Measurements from ENCODE around the gene IFNA4.
"Not testable (repeated sequence)": the region's sequence is repeated elsewhere in the genome, so short reads cannot be mapped to it uniquely, and the experiment has no call there.

IFNA4 gene

GRCh38 chr9:21210311-21210710 is 22.9 kb upstream of the IFNA4 start:
- Histone ChIP-seq H3K27ac (ENCODE audit: insufficient read depth, low read depth, low read length, poor library complexity, severe bottlenecking) (no peak overlapping the region), H3K27me3 (ENCODE audit: control insufficient read depth, insufficient read depth, low read length, poor library complexity, severe bottlenecking) (no peaks in the 10 kb centered on the region), H3K9me3 (ENCODE audit: control insufficient read depth, low read length) (no peaks in the 10 kb centered on the region), H3K4me3 (ENCODE audit: insufficient read depth, low read depth, low read length) (no peak overlapping the region), H3K4me1 (ENCODE audit: control insufficient read depth, insufficient read depth, low read length) (no peaks in the 10 kb centered on the region), H3K36me3 (ENCODE audit: control insufficient read depth, insufficient read depth, low read length) (no peaks in the 10 kb centered on the region)
- 95 to 96% methylated on average over 7 of the region's 7 CpGs for WGBS, 2 experiments

DNA sequence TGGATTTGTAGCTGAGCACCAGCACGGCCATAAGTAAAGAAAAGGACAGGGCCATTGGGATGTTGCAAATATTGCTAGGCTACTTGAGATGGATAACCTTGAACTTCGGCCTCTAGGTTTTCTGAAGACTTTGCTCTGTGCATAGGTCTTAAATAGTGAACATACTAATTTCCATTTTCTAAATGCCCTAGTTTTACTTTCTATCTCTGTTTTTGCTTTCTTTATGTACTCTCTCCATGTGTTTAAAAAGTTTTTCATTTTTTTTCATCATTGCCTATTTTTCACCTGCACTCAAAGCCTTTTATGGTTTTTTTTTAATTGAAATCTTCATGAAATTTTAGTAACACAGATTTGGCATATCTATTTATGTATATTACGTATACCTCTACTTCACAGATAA is 19.7 kb upstream of the IFNA4 start, which contains the start of gene IFNA10:
Gene IFNA10, minus strand, starts transcription at position 101 of the 400 bp plus-strand sequence. Its CDS starts 46 bp downstream, at position 55.
- WGBS, 2 experiments, result 80 to 93% methylated on average over 1 of the region's 3 CpGs
- not testable (repeated sequence) for H3K27ac ChIP-seq (ENCODE audit: insufficient read depth, low read depth, low read length, poor library complexity, severe bottlenecking); H3K36me3 ChIP-seq (ENCODE audit: control insufficient read depth, insufficient read depth, low read length)

GRCh38 chr9:21205204-21205603 is 17.8 kb upstream of the IFNA4 start:
- H3K36me3 ChIP-seq (ENCODE audit: control insufficient read depth, insufficient read depth, low read length), result no peaks in the 10 kb centered on the region
- no peak overlapping the region for H3K27ac ChIP-seq (ENCODE audit: insufficient read depth, low read depth, low read length, poor library complexity, severe bottlenecking)
- no peak overlapping the region for H3K4me3 ChIP-seq (ENCODE audit: insufficient read depth, low read depth, low read length)
- H3K9me3 ChIP-seq (ENCODE audit: control insufficient read depth, low read length), result no peaks in the 10 kb centered on the region
- no peaks in the 10 kb centered on the region for H3K27me3 ChIP-seq (ENCODE audit: control insufficient read depth, insufficient read depth, low read length, poor library complexity, severe bottlenecking)
- no peaks in the 10 kb centered on the region for H3K4me1 ChIP-seq (ENCODE audit: control insufficient read depth, insufficient read depth, low read length)

More for the DNA sequence above, 19.7 kb upstream of the IFNA4 start, which contains the start of gene IFNA10:
- H3K4me1 ChIP-seq (ENCODE audit: control insufficient read depth, insufficient read depth, low read length); H3K4me3 ChIP-seq (ENCODE audit: insufficient read depth, low read depth, low read length); H3K9me3 ChIP-seq (ENCODE audit: control insufficient read depth, low read length); H3K27me3 ChIP-seq (ENCODE audit: control insufficient read depth, insufficient read depth, low read length, poor library complexity, severe bottlenecking): not testable (repeated sequence)

DNA sequence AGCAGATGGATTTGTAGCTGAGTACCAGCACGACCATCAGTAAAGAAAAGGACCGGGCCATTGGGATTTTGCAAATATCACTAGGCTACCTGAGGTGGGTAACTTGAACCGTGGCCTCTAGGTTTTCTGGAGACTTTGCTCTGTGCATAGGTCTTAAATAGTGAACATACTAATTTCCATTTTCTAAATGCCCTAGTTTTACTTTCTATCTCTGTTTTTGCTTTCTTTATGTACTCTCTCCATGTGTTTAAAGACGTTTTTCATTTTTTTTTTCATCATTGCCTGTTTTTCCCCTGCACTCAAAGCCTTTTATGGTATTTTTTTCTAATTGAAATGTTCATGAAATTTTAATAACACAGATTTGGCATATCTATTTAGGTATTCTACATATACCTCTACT is 14.7 kb upstream of the IFNA4 start, which contains the start of gene IFNA7:
Gene IFNA7, minus strand, starts transcription at position 101 of the 400 bp plus-strand sequence. Its CDS starts 40 bp downstream, at position 61.
- 76% methylated on average over 3 to 4 of the region's 4 CpGs for WGBS, 2 experiments
- H3K27me3 ChIP-seq (ENCODE audit: control insufficient read depth, insufficient read depth, low read length, poor library complexity, severe bottlenecking); H3K36me3 ChIP-seq (ENCODE audit: control insufficient read depth, insufficient read depth, low read length); H3K27ac ChIP-seq (ENCODE audit: insufficient read depth, low read depth, low read length, poor library complexity, severe bottlenecking); H3K4me1 ChIP-seq (ENCODE audit: control insufficient read depth, insufficient read depth, low read length); H3K9me3 ChIP-seq (ENCODE audit: control insufficient read depth, low read length); H3K4me3 ChIP-seq (ENCODE audit: insufficient read depth, low read depth, low read length): not testable (repeated sequence)

DNA sequence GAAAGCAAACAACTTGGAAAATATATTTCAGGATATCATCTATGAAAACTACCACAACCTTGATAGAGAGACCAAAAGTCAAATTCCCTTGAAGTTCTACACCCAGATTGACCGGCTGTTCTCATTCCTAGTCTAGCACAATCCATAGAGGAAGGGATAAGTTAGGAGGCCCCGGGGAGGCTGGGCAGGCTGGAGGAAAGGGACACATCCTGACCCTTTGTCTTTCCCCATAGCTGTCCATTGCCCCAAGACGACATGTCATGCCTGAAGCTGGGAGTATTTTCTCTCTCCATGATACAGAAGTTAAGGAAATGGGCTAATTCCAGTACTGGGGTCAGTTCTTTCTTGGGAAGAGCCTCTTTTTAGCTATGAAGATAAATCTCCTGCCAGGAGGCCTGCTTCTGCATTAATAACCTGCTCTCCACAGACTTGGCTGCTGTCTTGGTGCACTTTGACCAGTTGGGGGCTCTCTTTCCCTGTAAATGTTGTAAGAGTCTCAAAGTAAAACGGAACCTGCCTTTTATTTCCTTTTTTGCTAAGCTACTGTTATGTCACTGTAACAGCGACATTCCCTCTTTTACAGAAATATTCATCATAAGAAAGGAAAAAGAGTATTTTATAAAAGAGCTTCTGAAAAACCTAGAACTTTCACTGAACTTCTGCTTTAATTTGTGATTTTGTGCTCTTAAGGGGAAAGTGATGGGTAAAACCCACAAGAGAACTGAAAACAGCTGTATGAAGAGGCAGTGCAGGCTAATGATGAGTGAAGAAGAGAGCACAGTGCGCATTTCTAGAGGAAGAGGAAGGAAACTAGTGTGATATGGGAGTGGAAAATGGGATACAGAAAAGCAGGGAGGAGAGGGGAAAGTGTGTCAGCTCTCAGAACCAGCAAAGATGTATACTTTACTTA is 7.7 kb upstream of the IFNA4 start:
- 54 to 62% methylated on average over 3 to 5 of the region's 6 CpGs for WGBS, 2 experiments
- H3K4me3 ChIP-seq (ENCODE audit: insufficient read depth, low read depth, low read length); H3K36me3 ChIP-seq (ENCODE audit: control insufficient read depth, insufficient read depth, low read length); H3K4me1 ChIP-seq (ENCODE audit: control insufficient read depth, insufficient read depth, low read length); H3K9me3 ChIP-seq (ENCODE audit: control insufficient read depth, low read length); H3K27me3 ChIP-seq (ENCODE audit: control insufficient read depth, insufficient read depth, low read length, poor library complexity, severe bottlenecking); H3K27ac ChIP-seq (ENCODE audit: insufficient read depth, low read depth, low read length, poor library complexity, severe bottlenecking): not testable (repeated sequence)

GRCh38 chr9:21182810-21183736 is 4.3 kb downstream of the IFNA4 start:
- not testable (repeated sequence) for H3K9me3 ChIP-seq (ENCODE audit: control insufficient read depth, low read length); H3K4me1 ChIP-seq (ENCODE audit: control insufficient read depth, insufficient read depth, low read length); H3K4me3 ChIP-seq (ENCODE audit: insufficient read depth, low read depth, low read length); H3K36me3 ChIP-seq (ENCODE audit: control insufficient read depth, insufficient read depth, low read length); H3K27me3 ChIP-seq (ENCODE audit: control insufficient read depth, insufficient read depth, low read length, poor library complexity, severe bottlenecking); H3K27ac ChIP-seq (ENCODE audit: insufficient read depth, low read depth, low read length, poor library complexity, severe bottlenecking)
- WGBS, 2 experiments, result 48 to 56% methylated on average over 3 of the region's 4 CpGs

GRCh38 chr9:21174671-21175070 is 12.7 kb downstream of the IFNA4 start:
- no peaks in the 10 kb centered on the region for H3K4me1 ChIP-seq (ENCODE audit: control insufficient read depth, insufficient read depth, low read length)

GRCh38 chr9:21172156-21172555 is 15.2 kb downstream of the IFNA4 start:
- no peaks in the 10 kb centered on the region for H3K27me3 ChIP-seq (ENCODE audit: control insufficient read depth, insufficient read depth, low read length, poor library complexity, severe bottlenecking)
- no peaks in the 10 kb centered on the region for H3K4me1 ChIP-seq (ENCODE audit: control insufficient read depth, insufficient read depth, low read length)
- H3K9me3 ChIP-seq (ENCODE audit: control insufficient read depth, low read length), result no peaks in the 10 kb centered on the region
- no peaks in the 10 kb centered on the region for H3K36me3 ChIP-seq (ENCODE audit: control insufficient read depth, insufficient read depth, low read length)
- WGBS, 2 experiments, result 86 to 94% methylated on average over 3 of the region's 3 CpGs
- H3K27ac ChIP-seq (ENCODE audit: insufficient read depth, low read depth, low read length, poor library complexity, severe bottlenecking), result no peak overlapping the region
- H3K4me3 ChIP-seq (ENCODE audit: insufficient read depth, low read depth, low read length), result no peak overlapping the region

More at GRCh38 chr9:21174671-21175070, 12.7 kb downstream of the IFNA4 start:
- 93 to 97% methylated on average over 2 of the region's 2 CpGs for WGBS, 2 experiments
- H3K36me3 ChIP-seq (ENCODE audit: control insufficient read depth, insufficient read depth, low read length), result no peaks in the 10 kb centered on the region
- no peaks in the 10 kb centered on the region for H3K9me3 ChIP-seq (ENCODE audit: control insufficient read depth, low read length)
- no peak overlapping the region for H3K4me3 ChIP-seq (ENCODE audit: insufficient read depth, low read depth, low read length)
- no peaks in the 10 kb centered on the region for H3K27me3 ChIP-seq (ENCODE audit: control insufficient read depth, insufficient read depth, low read length, poor library complexity, severe bottlenecking)
- H3K27ac ChIP-seq (ENCODE audit: insufficient read depth, low read depth, low read length, poor library complexity, severe bottlenecking), result no peak overlapping the region

GRCh38 chr9:21171351-21171750 is 16.0 kb downstream of the IFNA4 start:
- Histone ChIP-seq H3K27ac (ENCODE audit: insufficient read depth, low read depth, low read length, poor library complexity, severe bottlenecking) (no peak overlapping the region), H3K36me3 (ENCODE audit: control insufficient read depth, insufficient read depth, low read length) (no peaks in the 10 kb centered on the region), H3K4me3 (ENCODE audit: insufficient read depth, low read depth, low read length) (no peak overlapping the region), H3K9me3 (ENCODE audit: control insufficient read depth, low read length) (no peaks in the 10 kb centered on the region), H3K4me1 (ENCODE audit: control insufficient read depth, insufficient read depth, low read length) (no peaks in the 10 kb centered on the region), H3K27me3 (ENCODE audit: control insufficient read depth, insufficient read depth, low read length, poor library complexity, severe bottlenecking) (no peaks in the 10 kb centered on the region)
- WGBS, 2 experiments, result 69 to 80% methylated on average over 1 of the region's 1 CpG

DNA sequence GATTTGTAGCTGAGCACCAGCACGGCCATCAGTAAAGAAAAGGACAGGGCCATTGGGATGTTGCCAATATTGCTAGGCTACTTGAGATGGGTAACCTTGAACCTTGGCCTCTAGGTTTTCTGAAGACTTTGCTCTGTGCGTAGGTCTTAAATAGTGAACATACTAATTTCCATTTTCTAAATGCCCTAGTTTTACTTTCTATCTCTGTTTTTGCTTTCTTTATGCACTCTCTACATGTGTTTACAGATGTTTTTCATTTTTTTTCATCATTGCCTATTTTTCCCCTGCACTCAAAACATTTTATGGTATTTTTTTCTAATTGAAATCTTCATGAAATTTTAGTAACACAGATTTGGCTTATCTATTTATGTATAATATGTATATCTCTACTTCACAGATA is 20.8 kb downstream of the IFNA4 start, which contains the start of gene IFNA21:
Gene IFNA21, minus strand, starts transcription at position 101 of the 400 bp plus-strand sequence. Its CDS starts 48 bp downstream, at position 53.
- H3K27ac ChIP-seq (ENCODE audit: insufficient read depth, low read depth, low read length, poor library complexity, severe bottlenecking); H3K9me3 ChIP-seq (ENCODE audit: control insufficient read depth, low read length); H3K4me1 ChIP-seq (ENCODE audit: control insufficient read depth, insufficient read depth, low read length); H3K36me3 ChIP-seq (ENCODE audit: control insufficient read depth, insufficient read depth, low read length); H3K27me3 ChIP-seq (ENCODE audit: control insufficient read depth, insufficient read depth, low read length, poor library complexity, severe bottlenecking); H3K4me3 ChIP-seq (ENCODE audit: insufficient read depth, low read depth, low read length): not testable (repeated sequence)
- WGBS, 2 experiments, result 90 to 100% methylated on average over 2 of the region's 2 CpGs
